Osteoblast (primary cell): ENCODE measurements around the gene PLEKHJ1. TPM values are rescaled to one million over a fixed set of nuclear protein-coding genes. Genes with fewer than 3 reads are reported as not detected.

ENCODE experiments used
- DNase-seq: peaks from one replicate; pipeline ENCODE4 v3.0.0; 2011; ENCODE audit warnings: low spot score, mixed read lengths; ENCODE audit not compliant: insufficient read length; ENCODE audit errors: missing footprints
- H2AFZ ChIP-seq: 2 replicates; pipeline ENCODE4 v1.6.0; 2011; ENCODE audit warnings: mild to moderate bottlenecking, low read length
- H3K27ac ChIP-seq: 2 replicates; pipeline ENCODE4 v1.5.1; 2011; ENCODE audit warnings: mild to moderate bottlenecking, low read depth, low read length, moderate library complexity
- H3K27me3 ChIP-seq: 2 replicates; pipeline ENCODE4 v1.6.0; 2012; ENCODE audit warnings: mild to moderate bottlenecking, control low read depth, inconsistent platforms, low read length, moderate library complexity; ENCODE audit not compliant: insufficient read depth
- H3K36me3 ChIP-seq: 2 replicates; pipeline ENCODE4 v1.5.1; 2011; ENCODE audit warnings: mild to moderate bottlenecking, low read length, control low read depth, moderate library complexity; ENCODE audit not compliant: insufficient read depth
- H3K4me1 ChIP-seq: 2 replicates; pipeline ENCODE4 v1.5.1; 2011; ENCODE audit warnings: mild to moderate bottlenecking, low read length, control low read depth, moderate library complexity; ENCODE audit not compliant: insufficient read depth
- H3K4me2 ChIP-seq: 2 replicates; pipeline ENCODE4 v1.6.0; 2011; ENCODE audit warnings: mild to moderate bottlenecking, low read length; ENCODE audit not compliant: insufficient read depth
- H3K4me3 ChIP-seq: fragments of 200-600 bp; sonication (generic); 3 replicates; pipeline ENCODE4 v1.5.1; 2012; ENCODE audit warnings: mild to moderate bottlenecking, low read length, inconsistent platforms; ENCODE audit not compliant: insufficient read depth
- H3K79me2 ChIP-seq: 2 replicates; pipeline ENCODE4 v1.6.0; 2012; ENCODE audit warnings: mild to moderate bottlenecking, low read length, control low read depth, inconsistent platforms; ENCODE audit not compliant: insufficient read depth
- H3K9me3 ChIP-seq: 2 replicates; pipeline ENCODE4 v1.5.1; 2011; ENCODE audit warnings: low read depth, low read length, control low read depth
- H4K20me1 ChIP-seq: 2 replicates; pipeline ENCODE4 v1.6.0; 2012; ENCODE audit warnings: mild to moderate bottlenecking, low read length, control low read depth; ENCODE audit not compliant: insufficient read depth
- CTCF ChIP-seq: IDR thresholded peaks from 2 replicates; pipeline ENCODE4 v1.5.1; 2011; ENCODE audit warnings: mild to moderate bottlenecking, low read depth, low read length, moderate library complexity; ENCODE audit errors: extremely low read depth
- total RNA-seq: library from RNA; depleted of rRNA; stranded (reverse); fragments of >200 nt; gene quantifications from 2 replicates; pipeline ENCODE4 v1.2.3, GENCODE V29; 2012

The PLEKHJ1 gene
- total RNA-seq, 1 donor: 43.4 TPM

DNA sequence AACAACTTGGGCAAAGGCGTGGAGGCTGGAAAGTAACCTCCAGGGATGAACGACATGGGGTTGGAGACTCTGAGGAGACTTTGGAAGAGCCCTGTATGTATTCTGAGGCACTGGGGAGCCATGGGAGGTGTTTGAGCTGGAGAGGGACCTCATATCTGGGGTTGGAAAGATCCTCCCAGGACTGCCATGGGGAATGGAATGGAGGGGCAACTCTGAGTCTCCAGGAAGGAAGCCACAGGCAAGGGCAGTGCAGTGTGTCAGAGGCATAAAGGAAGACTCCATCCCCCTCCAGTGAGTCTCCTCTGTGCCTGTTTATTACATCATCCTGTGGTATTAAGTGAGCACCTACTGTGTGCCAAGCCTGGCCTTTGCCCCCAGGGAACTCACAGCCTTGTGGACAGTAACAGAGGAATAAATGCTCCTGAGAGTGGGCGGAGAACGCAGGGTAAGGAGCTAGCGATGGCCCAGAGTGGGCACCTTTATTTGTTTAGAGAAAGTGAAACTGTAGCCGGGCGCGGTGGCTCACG, 38.1 kb upstream of the PLEKHJ1 start:
- Histone ChIP-seq H3K4me3 (peak overlapping the region; percentile 46), H3K27ac (peak overlapping the region; percentile 36), H3K36me3 (peaks cover 31% of the 10 kb centered on the region), H3K9me3 (no peaks in the 10 kb centered on the region), H3K79me2 (peaks cover 75% of the 10 kb centered on the region), H2AFZ (no peak overlapping the region), H4K20me1 (peaks cover 68% of the 10 kb centered on the region), H3K4me2 (peak overlapping the region; percentile 91), H3K27me3 (no peaks in the 10 kb centered on the region), H3K4me1 (peaks cover 18% of the 10 kb centered on the region)
- no peak for TF ChIP-seq CTCF
- DNase-seq: peak; percentile 80

- Histone ChIP-seq H3K27me3 (no peaks in the 10 kb centered on the region), H4K20me1 (peaks cover 62% of the 10 kb centered on the region), H3K79me2 (peaks cover 73% of the 10 kb centered on the region), H2AFZ (no peak overlapping the region), H3K27ac (peak overlapping the region; percentile 51), H3K36me3 (peaks cover 31% of the 10 kb centered on the region), H3K4me3 (peak overlapping the region; percentile 48), H3K4me2 (peak overlapping the region; percentile 91), H3K9me3 (no peaks in the 10 kb centered on the region), H3K4me1 (peaks cover 21% of the 10 kb centered on the region)
- TF ChIP-seq CTCF: peak; percentile 84
- DNase-seq: peak; percentile 99
These were observed 37.4 kb upstream of the PLEKHJ1 start for GRCh38 chr19:2273356-2274184.

GRCh38 chr19:2271234-2272103, 35.3 kb upstream of the PLEKHJ1 start:
- H3K36me3 ChIP-seq: peaks cover 31% of the 10 kb centered on the region
- peak overlapping the region; percentile 75 for H3K27ac ChIP-seq
- no peaks in the 10 kb centered on the region for H3K27me3 ChIP-seq
- H3K4me2 ChIP-seq: peak overlapping the region; percentile 91
- H3K4me1 ChIP-seq: peaks cover 30% of the 10 kb centered on the region
- H3K4me3 ChIP-seq: peak overlapping the region; percentile 98
- DNase-seq: peak; percentile 99
- peaks cover 52% of the 10 kb centered on the region for H4K20me1 ChIP-seq
- no peak overlapping the region for H2AFZ ChIP-seq
- H3K79me2 ChIP-seq: peaks cover 69% of the 10 kb centered on the region
- no peaks in the 10 kb centered on the region for H3K9me3 ChIP-seq
- TF ChIP-seq CTCF: no peak
